Activated T-cell treated with anti-CD3 and anti-CD28 coated beads for 4 hours (primary cell): ENCODE data around the gene DLG2.
"Not testable (repeated sequence)": the region's sequence is repeated elsewhere in the genome, so short reads cannot be mapped to it uniquely, and the experiment has no call there.

ENCODE experiments used
- DNase-seq: peaks from one replicate; pipeline ENCODE4 v3.0.0-alpha.2; 2020

The DLG2 gene

GRCh38 chr11:85301895-85302678 is 325.1 kb downstream of the DLG2 start:
- DNase-seq = no peak

GRCh38 chr11:85299258-85299942 is 327.7 kb downstream of the DLG2 start:
- no peak for DNase-seq

GRCh38 chr11:85295694-85296271 is 331.4 kb downstream of the DLG2 start:
- no peak for DNase-seq

GRCh38 chr11:85281550-85281949 is 345.6 kb downstream of the DLG2 start:
- no peak for DNase-seq

GRCh38 chr11:85279267-85279666 is 347.9 kb downstream of the DLG2 start:
- no peak for DNase-seq

GRCh38 chr11:85277693-85278092 is 349.5 kb downstream of the DLG2 start:
- no peak for DNase-seq

GRCh38 chr11:85276332-85276731 is 350.8 kb downstream of the DLG2 start:
- no peak for DNase-seq

GRCh38 chr11:85270315-85270714 is 356.8 kb downstream of the DLG2 start:
- not testable (repeated sequence) for DNase-seq

GRCh38 chr11:85269109-85269508 is 358.0 kb downstream of the DLG2 start:
- DNase-seq = no peak

- no peak for DNase-seq
Observed at GRCh38 chr11:85266646-85267045, 360.5 kb downstream of the DLG2 start.

- no peak for DNase-seq
Observed at GRCh38 chr11:85263328-85263727, 363.8 kb downstream of the DLG2 start.

- no peak for DNase-seq
Observed at GRCh38 chr11:85257837-85258236, 369.3 kb downstream of the DLG2 start.

- DNase-seq = no peak
Observed at GRCh38 chr11:85256433-85256832, 370.7 kb downstream of the DLG2 start.

GRCh38 chr11:85249482-85249881 is 377.7 kb downstream of the DLG2 start:
- no peak for DNase-seq

GRCh38 chr11:85247797-85248196 is 379.3 kb downstream of the DLG2 start:
- no peak for DNase-seq

GRCh38 chr11:85238906-85239305 is 388.2 kb downstream of the DLG2 start:
- no peak for DNase-seq

- not testable (repeated sequence) for DNase-seq
Observed at GRCh38 chr11:85238038-85238437, 389.1 kb downstream of the DLG2 start.

GRCh38 chr11:85236211-85236610 is 390.9 kb downstream of the DLG2 start:
- no peak for DNase-seq

- DNase-seq = no peak
Observed at GRCh38 chr11:85232559-85232958, 394.6 kb downstream of the DLG2 start.

- DNase-seq = no peak
Observed at GRCh38 chr11:85231588-85231987, 395.6 kb downstream of the DLG2 start.

GRCh38 chr11:85229723-85230122 is 397.4 kb downstream of the DLG2 start:
- DNase-seq = not testable (repeated sequence)

GRCh38 chr11:85196968-85197367 is 430.2 kb downstream of the DLG2 start:
- DNase-seq = no peak

GRCh38 chr11:85195934-85196333 is 431.2 kb downstream of the DLG2 start:
- DNase-seq = no peak

GRCh38 chr11:85187992-85188391 is 439.2 kb downstream of the DLG2 start:
- DNase-seq = no peak
